Measurements from ENCODE around the gene CLCN2. TPM values are rescaled to one million over a fixed set of nuclear protein-coding genes. Genes with fewer than 3 reads are reported as not detected.
A peak's percentile ranks its signal among the peaks of the same experiment; 100 is the strongest.

The CLCN2 gene
- total RNA-seq, 1 experiment from 2014 or later: 22.6 TPM

DNA sequence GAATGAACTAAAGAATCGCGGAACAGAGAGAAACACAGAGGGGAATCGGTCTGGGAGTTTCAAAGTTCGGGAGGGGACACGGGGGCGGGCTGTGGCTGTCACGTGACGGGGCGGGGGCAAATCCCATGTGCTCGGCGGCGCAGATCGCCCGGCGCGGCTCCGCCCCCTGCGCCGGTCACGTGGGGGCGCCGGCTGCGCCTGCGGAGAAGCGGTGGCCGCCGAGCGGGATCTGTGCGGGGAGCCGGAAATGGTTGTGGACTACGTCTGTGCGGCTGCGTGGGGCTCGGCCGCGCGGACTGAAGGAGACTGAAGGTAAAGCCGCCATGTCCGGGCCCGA lies 47.1 kb downstream of the CLCN2 start, which contains the start of gene EIF4G1:
TSS of gene EIF4G1 (plus strand) at position 244 of the 337 bp plus-strand sequence. CDS start 1,191 bp downstream, outside the sequence.
- Mint-ChIP-seq H3K27me3 (ENCODE audit: low read depth) (no peaks in the 10 kb centered on the region), H3K4me3 (peak within 1 kb of the TSS; percentile 79), H3K9me3 (no peaks in the 10 kb centered on the region), H3K4me1 (peaks cover 24% of the 10 kb centered on the region), H3K36me3 (peaks cover 27% of the 10 kb centered on the region), H3K27ac (peak within 1 kb of the TSS; percentile 98)
- DNase-seq (ENCODE audit: low spot score) (peak; percentile 89), ATAC-seq (peak; percentile 79)
- ChIA-PET POLR2A (no interaction called here), CTCF (no interaction called here)
- no peak for TF ChIP-seq FOXP4 (CRISPR knock-in tag; IDR thresholded peaks at IDR 0.05)
- TF ChIP-seq GTF2I (CRISPR knock-in tag; conservative IDR thresholded peaks at IDR 0.05): no peak
- TF ChIP-seq SP1 (CRISPR knock-in tag; conservative IDR thresholded peaks at IDR 0.05): peak; percentile 85
- TF ChIP-seq SMAD4 (CRISPR knock-in tag; IDR thresholded peaks at IDR 0.05): no peak
- TF ChIP-seq STAT6 (CRISPR knock-in tag; conservative IDR thresholded peaks at IDR 0.05; ENCODE audit: low read depth): no peak
- TF ChIP-seq, protein P1, sequence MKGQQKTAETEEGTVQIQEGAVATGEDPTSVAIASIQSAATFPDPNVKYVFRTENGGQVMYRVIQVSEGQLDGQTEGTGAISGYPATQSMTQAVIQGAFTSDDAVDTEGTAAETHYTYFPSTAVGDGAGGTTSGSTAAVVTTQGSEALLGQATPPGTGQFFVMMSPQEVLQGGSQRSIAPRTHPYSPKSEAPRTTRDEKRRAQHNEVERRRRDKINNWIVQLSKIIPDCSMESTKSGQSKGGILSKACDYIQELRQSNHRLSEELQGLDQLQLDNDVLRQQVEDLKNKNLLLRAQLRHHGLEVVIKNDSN (CRISPR knock-in tag; IDR thresholded peaks at IDR 0.05): peak; percentile 97
- TF ChIP-seq, protein P2, sequence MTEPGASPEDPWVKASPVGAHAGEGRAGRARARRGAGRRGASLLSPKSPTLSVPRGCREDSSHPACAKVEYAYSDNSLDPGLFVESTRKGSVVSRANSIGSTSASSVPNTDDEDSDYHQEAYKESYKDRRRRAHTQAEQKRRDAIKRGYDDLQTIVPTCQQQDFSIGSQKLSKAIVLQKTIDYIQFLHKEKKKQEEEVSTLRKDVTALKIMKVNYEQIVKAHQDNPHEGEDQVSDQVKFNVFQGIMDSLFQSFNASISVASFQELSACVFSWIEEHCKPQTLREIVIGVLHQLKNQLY (CRISPR knock-in tag; IDR thresholded peaks at IDR 0.05): no peak
- peak; percentile 55 for TF ChIP-seq FOXK1 (CRISPR knock-in tag; IDR thresholded peaks at IDR 0.05)
- TF ChIP-seq NFATC4 (CRISPR knock-in tag; IDR thresholded peaks at IDR 0.05): no peak
- TF ChIP-seq HMGA2 (CRISPR knock-in tag; IDR thresholded peaks at IDR 0.05): no peak
- no peak for TF ChIP-seq NR3C1 (CRISPR knock-in tag; conservative IDR thresholded peaks at IDR 0.05; ENCODE audit: low read depth)
- no peak for TF ChIP-seq NFE2L1 (CRISPR knock-in tag; IDR thresholded peaks at IDR 0.05)
- TF ChIP-seq ZNF219 (CRISPR knock-in tag; IDR thresholded peaks at IDR 0.05; ENCODE audit: borderline replicate concordance): no peak
- no peak for TF ChIP-seq ZSCAN18 (CRISPR knock-in tag; IDR thresholded peaks at IDR 0.05)
- no peak for TF ChIP-seq EMX1 (CRISPR knock-in tag; IDR thresholded peaks at IDR 0.05)
- TF ChIP-seq, protein P3, sequence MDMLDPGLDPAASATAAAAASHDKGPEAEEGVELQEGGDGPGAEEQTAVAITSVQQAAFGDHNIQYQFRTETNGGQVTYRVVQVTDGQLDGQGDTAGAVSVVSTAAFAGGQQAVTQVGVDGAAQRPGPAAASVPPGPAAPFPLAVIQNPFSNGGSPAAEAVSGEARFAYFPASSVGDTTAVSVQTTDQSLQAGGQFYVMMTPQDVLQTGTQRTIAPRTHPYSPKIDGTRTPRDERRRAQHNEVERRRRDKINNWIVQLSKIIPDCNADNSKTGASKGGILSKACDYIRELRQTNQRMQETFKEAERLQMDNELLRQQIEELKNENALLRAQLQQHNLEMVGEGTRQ (CRISPR knock-in tag; IDR thresholded peaks at IDR 0.05): peak; percentile 98
- no peak for TF ChIP-seq CREM (CRISPR knock-in tag; IDR thresholded peaks at IDR 0.05)
- no peak for TF ChIP-seq PRRX2 (CRISPR knock-in tag; IDR thresholded peaks at IDR 0.05)
- TF ChIP-seq, protein P4, sequence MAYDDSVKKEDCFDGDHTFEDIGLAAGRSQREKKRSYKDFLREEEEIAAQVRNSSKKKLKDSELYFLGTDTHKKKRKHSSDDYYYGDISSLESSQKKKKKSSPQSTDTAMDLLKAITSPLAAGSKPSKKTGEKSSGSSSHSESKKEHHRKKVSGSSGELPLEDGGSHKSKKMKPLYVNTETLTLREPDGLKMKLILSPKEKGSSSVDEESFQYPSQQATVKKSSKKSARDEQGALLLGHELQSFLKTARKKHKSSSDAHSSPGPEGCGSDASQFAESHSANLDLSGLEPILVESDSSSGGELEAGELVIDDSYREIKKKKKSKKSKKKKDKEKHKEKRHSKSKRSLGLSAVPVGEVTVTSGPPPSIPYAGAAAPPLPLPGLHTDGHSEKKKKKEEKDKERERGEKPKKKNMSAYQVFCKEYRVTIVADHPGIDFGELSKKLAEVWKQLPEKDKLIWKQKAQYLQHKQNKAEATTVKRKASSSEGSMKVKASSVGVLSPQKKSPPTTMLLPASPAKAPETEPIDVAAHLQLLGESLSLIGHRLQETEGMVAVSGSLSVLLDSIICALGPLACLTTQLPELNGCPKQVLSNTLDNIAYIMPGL (CRISPR knock-in tag; IDR thresholded peaks at IDR 0.05): 0 out of 2 replicates have a peak, but pooled peaks have one; percentile 3
- TF ChIP-seq MAX (CRISPR knock-in tag; IDR thresholded peaks at IDR 0.05): peak; percentile 69; the same call in 1 of the 2 replicates
- TF ChIP-seq E2F1 (CRISPR knock-in tag; IDR thresholded peaks at IDR 0.05): no peak
- no peak for TF ChIP-seq ZNF138 (CRISPR knock-in tag; conservative IDR thresholded peaks at IDR 0.05)
- TF ChIP-seq ZNF671 (CRISPR knock-in tag; IDR thresholded peaks at IDR 0.05): no peak
